Erythroblast (primary cell): ENCODE results near the gene ZNF385B.

Experiments used
- GATA1 ChIP-seq: IDR thresholded peaks from 2 replicates; pipeline ENCODE4 v1.6.1; 2011; ENCODE audit warnings: low read depth, mild to moderate bottlenecking, control low read depth, low read length, moderate library complexity
- POLR2A ChIP-seq: IDR thresholded peaks from 2 replicates; pipeline ENCODE4 v1.6.1; 2011; ENCODE audit warnings: mild to moderate bottlenecking, low read length

- TF ChIP-seq POLR2A (no peak), GATA1 (no peak)
Observed at GRCh38 chr2:179636995-179637394, 224.4 kb downstream of the ZNF385B start.
